NCI-H187 (cell line): Measurements from ENCODE around the gene FAM50B.
"Not testable (repeated sequence)": the region's sequence is repeated elsewhere in the genome, so short reads cannot be mapped to it uniquely, and the experiment has no call there.

ENCODE experiments used
- DNase-seq, 2 experiments: peaks; one replicate each; lab custom pipeline; 2025; lab: John Stamatoyannopoulos, UW

FAM50B gene

GRCh38 chr6:3849681-3850450 lies 693 bp downstream of the FAM50B start:
- no peak for DNase-seq

GRCh38 chr6:3850451-3851203 lies 1.5 kb downstream of the FAM50B start:
- DNase-seq = no peak

GRCh38 chr6:3851839-3852238 lies 2.7 kb downstream of the FAM50B start:
- no peak for DNase-seq

- DNase-seq = no peak
These were observed 3.2 kb downstream of the FAM50B start for GRCh38 chr6:3852391-3852790.

GRCh38 chr6:3855866-3856265 lies 6.7 kb downstream of the FAM50B start:
- no peak for DNase-seq

GRCh38 chr6:3856576-3856975 lies 7.4 kb downstream of the FAM50B start:
- no peak for DNase-seq

GRCh38 chr6:3857468-3858456 lies 8.6 kb downstream of the FAM50B start:
- DNase-seq = no peak

- no peak for DNase-seq
These were observed 10.8 kb downstream of the FAM50B start for GRCh38 chr6:3859878-3860552.

- no peak for DNase-seq
These were observed 12.3 kb downstream of the FAM50B start for GRCh38 chr6:3861424-3861823.

- DNase-seq = no peak
These were observed 12.9 kb downstream of the FAM50B start for GRCh38 chr6:3862038-3862437.

GRCh38 chr6:3863322-3863721 lies 14.1 kb downstream of the FAM50B start:
- DNase-seq = not testable (repeated sequence)

- DNase-seq = no peak
These were observed 16.3 kb downstream of the FAM50B start for GRCh38 chr6:3865463-3865862.

GRCh38 chr6:3867641-3868502 lies 18.7 kb downstream of the FAM50B start:
- no peak for DNase-seq

- DNase-seq = no peak
These were observed 19.4 kb downstream of the FAM50B start for GRCh38 chr6:3868544-3868943.

GRCh38 chr6:3869284-3869631 lies 20.1 kb downstream of the FAM50B start:
- DNase-seq = no peak

GRCh38 chr6:3869632-3870527 lies 20.7 kb downstream of the FAM50B start:
- DNase-seq = no peak

GRCh38 chr6:3870528-3870925 lies 21.4 kb downstream of the FAM50B start:
- DNase-seq = no peak

GRCh38 chr6:3871515-3871914 lies 22.3 kb downstream of the FAM50B start:
- no peak for DNase-seq

GRCh38 chr6:3871939-3872338 lies 22.8 kb downstream of the FAM50B start:
- DNase-seq = no peak

- DNase-seq = no peak
These were observed 23.2 kb downstream of the FAM50B start for GRCh38 chr6:3872370-3872854.
